Osteoblast (primary cell): ENCODE measurements around the gene SBK3. TPM values are rescaled to one million over a fixed set of nuclear protein-coding genes. Genes with fewer than 3 reads are reported as not detected.

Experiments
- DNase-seq: peaks from one replicate; pipeline ENCODE4 v3.0.0; 2011; ENCODE audit warnings: low spot score, mixed read lengths; ENCODE audit not compliant: insufficient read length; ENCODE audit errors: missing footprints
- H2AFZ ChIP-seq: 2 replicates; pipeline ENCODE4 v1.6.0; 2011; ENCODE audit warnings: mild to moderate bottlenecking, low read length
- H3K27ac ChIP-seq: 2 replicates; pipeline ENCODE4 v1.5.1; 2011; ENCODE audit warnings: mild to moderate bottlenecking, low read depth, low read length, moderate library complexity
- H3K27me3 ChIP-seq: 2 replicates; pipeline ENCODE4 v1.6.0; 2012; ENCODE audit warnings: mild to moderate bottlenecking, control low read depth, inconsistent platforms, low read length, moderate library complexity; ENCODE audit not compliant: insufficient read depth
- H3K36me3 ChIP-seq: 2 replicates; pipeline ENCODE4 v1.5.1; 2011; ENCODE audit warnings: mild to moderate bottlenecking, low read length, control low read depth, moderate library complexity; ENCODE audit not compliant: insufficient read depth
- H3K4me1 ChIP-seq: 2 replicates; pipeline ENCODE4 v1.5.1; 2011; ENCODE audit warnings: mild to moderate bottlenecking, low read length, control low read depth, moderate library complexity; ENCODE audit not compliant: insufficient read depth
- H3K4me2 ChIP-seq: 2 replicates; pipeline ENCODE4 v1.6.0; 2011; ENCODE audit warnings: mild to moderate bottlenecking, low read length; ENCODE audit not compliant: insufficient read depth
- H3K4me3 ChIP-seq: fragments of 200-600 bp; sonication (generic); 3 replicates; pipeline ENCODE4 v1.5.1; 2012; ENCODE audit warnings: mild to moderate bottlenecking, low read length, inconsistent platforms; ENCODE audit not compliant: insufficient read depth
- H3K79me2 ChIP-seq: 2 replicates; pipeline ENCODE4 v1.6.0; 2012; ENCODE audit warnings: mild to moderate bottlenecking, low read length, control low read depth, inconsistent platforms; ENCODE audit not compliant: insufficient read depth
- H3K9me3 ChIP-seq: 2 replicates; pipeline ENCODE4 v1.5.1; 2011; ENCODE audit warnings: low read depth, low read length, control low read depth
- H4K20me1 ChIP-seq: 2 replicates; pipeline ENCODE4 v1.6.0; 2012; ENCODE audit warnings: mild to moderate bottlenecking, low read length, control low read depth; ENCODE audit not compliant: insufficient read depth
- total RNA-seq: library from RNA; depleted of rRNA; stranded (reverse); fragments of >200 nt; gene quantifications from 2 replicates; pipeline ENCODE4 v1.2.3, GENCODE V29; 2012
- TF ChIP-seq, protein P1 (sequence below): IDR thresholded peaks from 2 replicates; pipeline ENCODE4 v1.5.1; 2011; ENCODE audit warnings: mild to moderate bottlenecking, low read depth, low read length, moderate library complexity; ENCODE audit errors: extremely low read depth

Gene SBK3
- total RNA-seq, 1 donor: not detected

DNA sequence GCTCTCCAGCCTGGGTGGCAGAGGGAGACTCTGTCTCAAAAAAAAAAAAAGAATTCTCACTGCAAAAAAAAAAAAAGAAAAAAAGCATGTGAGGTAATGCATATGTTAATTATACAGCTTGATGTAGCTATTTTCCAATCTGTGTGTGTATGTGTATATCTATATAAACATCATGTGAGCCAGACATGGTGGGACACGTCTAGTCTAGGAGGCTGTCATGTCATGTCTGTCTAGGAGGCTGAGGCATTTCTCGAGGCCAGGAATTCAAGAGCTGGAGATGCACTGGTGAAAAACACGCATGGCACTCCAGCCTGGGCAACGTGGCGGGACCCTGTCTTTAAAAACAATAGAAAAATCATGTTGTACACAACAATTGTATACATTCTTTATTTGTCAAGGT, 6.9 kb upstream of the SBK3 start:
- no peak overlapping the region for H3K4me3 ChIP-seq
- peaks cover 39% of the 10 kb centered on the region for H3K4me1 ChIP-seq
- no peaks in the 10 kb centered on the region for H3K27me3 ChIP-seq
- peak overlapping the region; percentile 38 for H3K4me2 ChIP-seq
- H3K9me3 ChIP-seq: no peaks in the 10 kb centered on the region
- DNase-seq: peak; percentile 2
- TF ChIP-seq, protein P1, sequence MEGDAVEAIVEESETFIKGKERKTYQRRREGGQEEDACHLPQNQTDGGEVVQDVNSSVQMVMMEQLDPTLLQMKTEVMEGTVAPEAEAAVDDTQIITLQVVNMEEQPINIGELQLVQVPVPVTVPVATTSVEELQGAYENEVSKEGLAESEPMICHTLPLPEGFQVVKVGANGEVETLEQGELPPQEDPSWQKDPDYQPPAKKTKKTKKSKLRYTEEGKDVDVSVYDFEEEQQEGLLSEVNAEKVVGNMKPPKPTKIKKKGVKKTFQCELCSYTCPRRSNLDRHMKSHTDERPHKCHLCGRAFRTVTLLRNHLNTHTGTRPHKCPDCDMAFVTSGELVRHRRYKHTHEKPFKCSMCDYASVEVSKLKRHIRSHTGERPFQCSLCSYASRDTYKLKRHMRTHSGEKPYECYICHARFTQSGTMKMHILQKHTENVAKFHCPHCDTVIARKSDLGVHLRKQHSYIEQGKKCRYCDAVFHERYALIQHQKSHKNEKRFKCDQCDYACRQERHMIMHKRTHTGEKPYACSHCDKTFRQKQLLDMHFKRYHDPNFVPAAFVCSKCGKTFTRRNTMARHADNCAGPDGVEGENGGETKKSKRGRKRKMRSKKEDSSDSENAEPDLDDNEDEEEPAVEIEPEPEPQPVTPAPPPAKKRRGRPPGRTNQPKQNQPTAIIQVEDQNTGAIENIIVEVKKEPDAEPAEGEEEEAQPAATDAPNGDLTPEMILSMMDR: no peak
- H3K36me3 ChIP-seq: no peaks in the 10 kb centered on the region
- H4K20me1 ChIP-seq: no peaks in the 10 kb centered on the region
- no peak overlapping the region for H2AFZ ChIP-seq
- H3K27ac ChIP-seq: peak overlapping the region; percentile 80
- H3K79me2 ChIP-seq: no peaks in the 10 kb centered on the region

DNA sequence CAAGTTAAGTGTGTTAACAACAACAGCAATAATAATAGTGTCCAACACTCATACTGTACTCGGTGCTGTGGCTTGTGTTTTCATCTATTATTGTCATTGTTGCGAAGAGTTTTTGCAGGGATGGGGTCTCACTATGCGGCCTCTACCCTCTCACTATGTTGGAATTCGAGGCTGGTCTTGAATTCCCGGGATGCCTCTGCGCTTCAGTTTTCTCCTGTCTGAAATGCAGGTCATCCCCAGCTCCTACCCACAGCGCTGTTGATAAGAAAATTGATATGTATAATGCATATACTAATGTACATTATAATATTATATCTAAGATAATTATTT, 4.9 kb upstream of the SBK3 start:
- Histone ChIP-seq H3K4me3 (peak overlapping the region; percentile 40), H3K4me2 (peak overlapping the region; percentile 73), H2AFZ (peak overlapping the region; percentile 74), H3K27me3 (no peaks in the 10 kb centered on the region), H3K9me3 (no peaks in the 10 kb centered on the region), H3K36me3 (no peaks in the 10 kb centered on the region), H4K20me1 (no peaks in the 10 kb centered on the region), H3K27ac (peak overlapping the region; percentile 87), H3K4me1 (peaks cover 43% of the 10 kb centered on the region), H3K79me2 (no peaks in the 10 kb centered on the region)
- DNase-seq: peak; percentile 2
- TF ChIP-seq, protein P1: no peak

DNA sequence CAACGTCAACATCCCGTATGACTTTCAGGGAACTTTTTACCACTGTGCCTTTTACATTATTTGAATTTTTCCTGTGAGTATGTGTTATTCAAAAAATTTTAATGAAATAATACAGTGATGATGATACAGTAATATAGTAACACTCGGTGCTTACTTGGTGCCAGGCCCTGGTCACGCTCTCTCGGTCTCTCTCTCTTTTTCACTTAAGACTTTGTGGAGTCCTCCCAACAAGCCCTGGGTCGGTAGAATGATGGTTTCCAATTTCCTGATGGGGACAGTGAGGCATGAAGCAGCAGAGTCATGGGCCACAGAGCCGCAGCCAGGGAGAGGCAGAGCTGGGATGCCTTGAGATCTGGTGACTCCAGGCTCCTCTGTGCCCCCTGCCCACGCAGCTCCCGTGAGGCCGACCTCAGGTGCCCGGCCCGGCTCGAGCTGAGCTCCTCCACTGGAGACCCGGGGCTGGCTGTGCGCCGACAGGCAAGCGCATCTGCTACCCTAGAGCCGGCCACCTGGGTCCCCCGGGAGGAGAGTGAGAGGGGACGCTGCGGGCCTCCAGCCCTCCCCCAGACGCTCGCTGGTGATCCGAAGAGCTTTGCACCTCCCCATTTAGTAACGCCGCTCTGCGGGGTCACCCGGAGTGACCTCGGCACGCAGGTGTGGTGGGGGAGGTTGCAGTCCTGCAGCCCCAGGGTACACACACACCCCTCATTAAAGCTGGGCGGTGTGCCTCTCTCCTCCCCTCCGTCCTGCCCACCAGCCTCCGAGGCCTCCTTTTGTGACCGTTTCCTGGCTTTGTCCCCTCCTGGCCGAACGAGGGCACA, 4.4 kb upstream of the SBK3 start:
- Histone ChIP-seq H3K36me3 (no peaks in the 10 kb centered on the region), H3K4me2 (peak overlapping the region; percentile 73), H4K20me1 (no peaks in the 10 kb centered on the region), H3K4me1 (peaks cover 43% of the 10 kb centered on the region), H3K27ac (peak overlapping the region; percentile 87), H3K4me3 (peak overlapping the region; percentile 40), H3K27me3 (no peaks in the 10 kb centered on the region), H3K9me3 (no peaks in the 10 kb centered on the region), H3K79me2 (no peaks in the 10 kb centered on the region), H2AFZ (peak overlapping the region; percentile 74)
- TF ChIP-seq, protein P1: peak; percentile 8
- peak; percentile 97 for DNase-seq

DNA sequence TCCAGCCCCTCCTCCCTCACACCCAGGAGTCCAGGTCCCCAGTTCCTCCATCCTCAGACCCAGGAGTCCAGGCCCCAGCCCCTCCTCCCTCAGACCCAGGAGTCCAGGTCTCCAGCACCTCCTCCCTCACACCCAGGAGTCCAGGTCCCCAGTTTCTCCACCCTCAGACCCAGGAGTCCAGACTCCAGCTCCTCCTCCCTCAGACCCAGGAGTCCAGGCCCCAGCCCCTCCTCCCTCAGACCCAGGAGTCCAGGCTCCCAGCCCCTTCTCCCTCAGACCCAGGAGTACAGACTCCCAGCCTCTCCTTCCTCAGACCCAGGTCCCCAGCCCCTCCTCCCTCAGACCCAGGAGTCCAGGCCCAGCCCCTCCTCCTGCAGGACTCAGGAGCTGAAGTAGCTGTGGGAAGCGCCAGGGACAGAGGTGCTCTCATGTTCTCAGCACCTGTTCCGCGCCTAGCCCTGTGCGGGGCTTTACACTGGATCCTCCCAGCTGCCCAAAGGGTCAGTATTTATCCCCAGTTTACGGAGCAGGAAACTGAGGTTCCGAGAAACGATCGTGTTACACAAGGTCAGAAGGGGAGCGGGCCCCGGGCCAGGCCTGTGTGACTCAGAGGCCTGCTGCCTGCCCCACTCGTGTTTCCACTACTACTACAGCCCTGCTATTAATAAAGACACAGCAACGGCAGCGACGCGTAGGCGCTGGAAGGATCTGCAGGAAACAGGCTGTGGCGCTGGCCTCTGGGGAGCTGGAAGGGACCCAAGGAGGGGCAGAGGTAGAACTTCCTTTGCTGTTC, 1.7 kb upstream of the SBK3 start:
- no peaks in the 10 kb centered on the region for H3K36me3 ChIP-seq
- TF ChIP-seq, protein P1: no peak
- H2AFZ ChIP-seq: no peak overlapping the region

More for the DNA sequence above, 1.7 kb upstream of the SBK3 start:
- Histone ChIP-seq H3K4me3 (peak overlapping the region; percentile 16), H3K27me3 (no peaks in the 10 kb centered on the region), H3K4me1 (peaks cover 25% of the 10 kb centered on the region), H3K27ac (peak overlapping the region; percentile 84), H4K20me1 (no peaks in the 10 kb centered on the region), H3K9me3 (no peaks in the 10 kb centered on the region), H3K4me2 (peak overlapping the region; percentile 65), H3K79me2 (no peaks in the 10 kb centered on the region)
- peak; percentile 97 for DNase-seq
